ENCODE data around the gene MGP.

MGP gene

DNA sequence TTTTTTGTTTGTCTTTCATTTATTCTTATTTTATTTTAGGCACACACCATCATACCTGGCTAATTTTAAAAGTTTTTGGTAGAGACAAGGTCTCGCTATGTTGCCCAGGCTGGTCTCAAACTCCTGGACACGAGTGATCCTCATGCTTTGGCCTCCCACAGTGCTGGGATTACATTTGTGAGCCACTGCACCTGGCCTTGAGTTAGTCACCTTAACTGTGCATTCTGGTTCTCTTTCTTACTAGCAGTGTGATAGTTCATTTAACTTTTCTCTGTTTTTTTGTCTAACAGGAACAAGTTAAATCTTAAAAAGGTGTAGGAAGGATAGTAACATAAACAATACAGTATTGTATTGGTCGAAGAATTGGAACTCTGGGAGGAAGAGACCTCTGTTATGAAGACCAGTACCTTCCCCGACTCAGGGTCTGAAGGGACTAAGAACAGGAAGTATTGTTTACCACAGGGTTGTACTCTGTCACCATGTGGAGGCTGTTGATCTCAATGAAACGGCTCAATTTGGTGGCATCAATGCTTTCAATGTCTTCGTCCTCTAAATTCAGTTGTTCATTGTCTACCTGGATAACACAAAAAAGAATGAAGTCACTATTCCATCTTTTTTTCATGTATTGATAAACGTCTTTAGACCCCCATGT, 34.9 kb upstream of the MGP start:
- H3K36me3 ChIP-seq (ENCODE audit: control insufficient read depth, insufficient read depth, low read length): no peaks in the 10 kb centered on the region
- no peak overlapping the region for H3K4me3 ChIP-seq (ENCODE audit: extremely low read depth, insufficient read depth, low read length, poor library complexity, severe bottlenecking)
- no peaks in the 10 kb centered on the region for H3K4me1 ChIP-seq (ENCODE audit: control insufficient read depth, insufficient read depth, low read length, poor library complexity, severe bottlenecking)
- 86 to 90% methylated on average over 5 of the region's 7 CpGs for WGBS, 2 experiments (ENCODE audit: insufficient coverage in 2 of 2)
- H3K9me3 ChIP-seq (ENCODE audit: control insufficient read depth, low read length): no peaks in the 10 kb centered on the region
- H3K27ac ChIP-seq (ENCODE audit: low read depth, low read length, severe bottlenecking): no peak overlapping the region

DNA sequence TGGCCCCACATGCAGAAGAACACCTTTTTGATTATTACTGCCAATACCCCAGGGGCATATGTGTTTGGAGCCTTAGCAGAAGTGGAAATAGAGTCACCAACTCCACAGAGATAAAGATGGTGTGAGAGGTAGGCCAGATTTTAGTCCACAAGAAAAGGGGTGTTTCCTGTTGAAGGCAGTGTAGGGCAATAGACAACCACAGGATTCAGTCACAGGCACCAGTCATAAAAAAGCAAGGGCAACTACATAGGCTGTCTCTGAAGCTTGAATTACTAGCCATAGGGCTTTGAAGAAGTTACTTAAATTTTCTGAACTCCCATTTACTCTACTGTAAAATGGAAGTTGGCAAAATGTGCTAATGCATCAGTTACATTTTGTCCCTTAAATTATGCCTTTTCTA, 33.8 kb upstream of the MGP start:
- no peaks in the 10 kb centered on the region for H3K4me1 ChIP-seq (ENCODE audit: control insufficient read depth, insufficient read depth, low read length, poor library complexity, severe bottlenecking)
- no peaks in the 10 kb centered on the region for H3K9me3 ChIP-seq (ENCODE audit: control insufficient read depth, low read length)
- no peak overlapping the region for H3K27ac ChIP-seq (ENCODE audit: low read depth, low read length, severe bottlenecking)
- H3K4me3 ChIP-seq (ENCODE audit: extremely low read depth, insufficient read depth, low read length, poor library complexity, severe bottlenecking): no peak overlapping the region
- H3K36me3 ChIP-seq (ENCODE audit: control insufficient read depth, insufficient read depth, low read length): no peaks in the 10 kb centered on the region

DNA sequence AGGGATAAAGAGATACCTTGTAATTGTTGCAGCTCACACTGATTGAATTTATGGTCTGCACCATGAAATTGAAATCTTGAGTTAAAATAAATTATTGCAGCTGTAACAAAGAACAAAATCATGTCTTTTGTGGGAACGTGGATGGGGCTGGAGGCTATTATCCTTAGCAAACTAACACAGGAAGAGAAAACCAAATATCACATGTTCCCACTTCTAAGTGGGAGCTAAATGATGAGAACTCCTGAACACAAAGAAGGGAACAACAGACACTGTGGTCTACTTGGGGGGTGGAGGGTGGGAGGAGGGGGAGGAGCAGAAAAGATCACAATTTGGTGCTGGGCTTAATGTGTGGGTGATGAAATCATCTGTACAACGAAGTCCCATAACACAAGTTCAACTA, 30.1 kb upstream of the MGP start:
- no peaks in the 10 kb centered on the region for H3K9me3 ChIP-seq (ENCODE audit: control insufficient read depth, low read length)
- no CpG with 5 or more reads among the region's 2 CpGs for WGBS, 2 experiments (ENCODE audit: insufficient coverage in 2 of 2)
- H3K36me3 ChIP-seq (ENCODE audit: control insufficient read depth, insufficient read depth, low read length): no peaks in the 10 kb centered on the region

DNA sequence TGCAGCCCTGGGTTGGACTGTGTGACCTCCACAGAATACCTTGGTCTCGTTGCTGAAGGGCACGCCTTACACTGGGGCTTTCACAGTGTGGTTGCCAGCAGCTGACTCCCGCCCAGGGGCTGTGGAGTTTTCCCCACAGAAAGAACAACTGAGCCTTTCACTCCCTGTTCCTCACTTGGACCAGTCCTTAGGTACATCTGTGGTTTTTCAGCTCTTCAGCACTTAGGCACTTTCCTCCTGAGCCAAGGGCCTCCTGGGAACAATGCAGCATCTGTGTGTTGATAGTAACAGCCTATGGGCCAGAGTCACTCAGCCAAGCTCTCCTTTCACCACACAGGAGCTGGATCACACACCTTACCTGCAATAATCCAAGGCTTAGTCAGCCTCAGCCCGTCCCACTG, 27.7 kb upstream of the MGP start:
- Histone ChIP-seq H3K4me1 (ENCODE audit: control insufficient read depth, insufficient read depth, low read length, poor library complexity, severe bottlenecking) (peaks cover 6% of the 10 kb centered on the region), H3K9me3 (ENCODE audit: control insufficient read depth, low read length) (no peaks in the 10 kb centered on the region), H3K4me3 (ENCODE audit: extremely low read depth, insufficient read depth, low read length, poor library complexity, severe bottlenecking) (no peak overlapping the region), H3K27ac (ENCODE audit: low read depth, low read length, severe bottlenecking) (peak overlapping the region; percentile 78), H3K36me3 (ENCODE audit: control insufficient read depth, insufficient read depth, low read length) (no peaks in the 10 kb centered on the region)
- WGBS, 2 experiments (ENCODE audit: insufficient coverage in 2 of 2): 80 to 90% methylated on average over 3 to 4 of the region's 4 CpGs

More for the DNA sequence above, 30.1 kb upstream of the MGP start:
- Histone ChIP-seq H3K4me1 (ENCODE audit: control insufficient read depth, insufficient read depth, low read length, poor library complexity, severe bottlenecking) (peaks cover 3% of the 10 kb centered on the region), H3K27ac (ENCODE audit: low read depth, low read length, severe bottlenecking) (no peak overlapping the region), H3K4me3 (ENCODE audit: extremely low read depth, insufficient read depth, low read length, poor library complexity, severe bottlenecking) (no peak overlapping the region)

DNA sequence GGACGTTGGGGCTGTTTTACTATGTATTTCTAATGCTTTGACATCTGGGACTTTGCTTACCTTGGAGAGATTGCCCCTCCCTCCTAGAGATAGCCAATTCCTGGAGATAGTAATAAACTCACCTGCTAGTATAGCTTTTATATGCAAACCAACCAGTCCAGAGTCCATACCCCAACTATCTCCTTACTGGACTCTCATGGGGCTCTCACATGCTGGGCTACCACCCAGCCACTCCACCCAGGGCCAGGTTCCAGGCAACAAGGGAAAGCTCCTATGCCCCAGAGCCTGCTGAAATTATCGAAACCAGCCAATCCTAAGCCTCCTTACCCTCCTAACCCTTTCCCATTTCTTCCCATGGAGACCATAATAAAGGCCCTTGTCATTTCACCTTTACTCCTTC, 25.5 kb upstream of the MGP start:
- no peak overlapping the region for H3K27ac ChIP-seq (ENCODE audit: low read depth, low read length, severe bottlenecking)
- no peak overlapping the region for H3K4me3 ChIP-seq (ENCODE audit: extremely low read depth, insufficient read depth, low read length, poor library complexity, severe bottlenecking)
- WGBS, 2 experiments (ENCODE audit: insufficient coverage in 2 of 2): 100% methylated on average over 1 of the region's 2 CpGs
- peaks cover 6% of the 10 kb centered on the region for H3K4me1 ChIP-seq (ENCODE audit: control insufficient read depth, insufficient read depth, low read length, poor library complexity, severe bottlenecking)
- H3K9me3 ChIP-seq (ENCODE audit: control insufficient read depth, low read length): no peaks in the 10 kb centered on the region
- no peaks in the 10 kb centered on the region for H3K36me3 ChIP-seq (ENCODE audit: control insufficient read depth, insufficient read depth, low read length)

DNA sequence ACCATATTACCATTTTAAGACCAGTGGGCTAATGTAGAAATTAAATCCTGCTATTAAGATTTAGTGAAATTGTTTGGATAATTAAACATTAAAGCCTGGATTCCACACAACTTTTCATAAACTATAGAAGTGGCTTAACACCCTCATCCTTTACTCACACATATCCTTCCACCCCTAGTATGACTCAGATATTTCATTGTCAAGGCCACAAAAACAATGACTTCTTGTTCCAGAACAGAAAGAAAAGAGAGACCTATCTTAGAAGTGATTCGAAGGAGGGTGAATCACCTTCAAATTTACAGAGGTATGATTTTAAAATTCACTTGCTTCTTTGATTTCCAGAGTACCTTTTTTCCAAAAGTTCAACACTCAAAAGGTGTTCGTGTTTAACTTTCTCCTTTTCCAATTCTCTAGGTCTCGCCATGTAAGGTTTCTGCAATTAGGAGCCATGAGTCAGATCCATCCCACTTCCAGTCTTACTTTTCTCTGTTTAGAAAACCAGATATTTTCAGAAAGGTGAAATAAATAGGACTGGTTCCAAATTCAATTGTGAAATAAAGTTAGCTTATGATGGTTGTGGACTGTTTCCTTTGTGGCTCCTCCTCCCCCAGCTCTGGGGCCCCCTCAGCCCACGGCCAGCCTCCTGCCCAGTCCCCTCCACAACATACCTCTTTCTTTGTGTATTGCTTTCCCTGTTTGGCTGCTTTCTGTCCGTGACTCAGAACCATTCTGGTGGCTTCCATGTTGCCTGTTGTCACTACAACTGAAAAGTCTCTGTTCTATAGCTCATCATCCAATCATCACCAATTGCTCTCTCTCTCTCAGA, 24.6 kb upstream of the MGP start:
- Histone ChIP-seq H3K9me3 (ENCODE audit: control insufficient read depth, low read length) (no peaks in the 10 kb centered on the region), H3K4me3 (ENCODE audit: extremely low read depth, insufficient read depth, low read length, poor library complexity, severe bottlenecking) (no peak overlapping the region), H3K36me3 (ENCODE audit: control insufficient read depth, insufficient read depth, low read length) (no peaks in the 10 kb centered on the region), H3K27ac (ENCODE audit: low read depth, low read length, severe bottlenecking) (peak overlapping the region; percentile 32), H3K4me1 (ENCODE audit: control insufficient read depth, insufficient read depth, low read length, poor library complexity, severe bottlenecking) (peaks cover 6% of the 10 kb centered on the region)
- WGBS, 2 experiments (ENCODE audit: insufficient coverage in 2 of 2): 88 to 89% methylated on average over 2 to 5 of the region's 5 CpGs

DNA sequence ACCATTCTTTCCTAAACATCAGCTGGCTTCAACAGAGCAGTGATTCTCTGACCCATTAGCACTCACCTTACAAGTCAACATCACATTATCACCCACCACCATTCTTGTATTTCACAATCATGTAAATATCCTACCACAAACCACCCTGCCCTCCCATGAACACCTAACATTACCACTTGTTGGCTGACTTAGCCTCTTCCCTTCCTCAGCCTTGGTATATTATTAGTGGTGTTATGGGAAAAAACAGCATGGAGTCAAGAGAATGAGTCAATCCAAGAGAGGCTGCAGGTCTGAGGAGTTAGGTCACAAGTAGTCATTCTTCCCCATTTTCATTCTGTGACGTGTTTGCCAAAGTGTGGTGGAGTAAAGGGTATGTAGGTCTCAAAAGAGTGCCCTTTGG, 22.3 kb upstream of the MGP start:
- H3K27ac ChIP-seq (ENCODE audit: low read depth, low read length, severe bottlenecking): no peak overlapping the region
- WGBS, 2 experiments (ENCODE audit: insufficient coverage in 2 of 2): 83 to 100% methylated on average over 1 of the region's 1 CpG
- no peaks in the 10 kb centered on the region for H3K9me3 ChIP-seq (ENCODE audit: control insufficient read depth, low read length)
- H3K36me3 ChIP-seq (ENCODE audit: control insufficient read depth, insufficient read depth, low read length): no peaks in the 10 kb centered on the region
- peaks cover 4% of the 10 kb centered on the region for H3K4me1 ChIP-seq (ENCODE audit: control insufficient read depth, insufficient read depth, low read length, poor library complexity, severe bottlenecking)
- H3K4me3 ChIP-seq (ENCODE audit: extremely low read depth, insufficient read depth, low read length, poor library complexity, severe bottlenecking): no peak overlapping the region

DNA sequence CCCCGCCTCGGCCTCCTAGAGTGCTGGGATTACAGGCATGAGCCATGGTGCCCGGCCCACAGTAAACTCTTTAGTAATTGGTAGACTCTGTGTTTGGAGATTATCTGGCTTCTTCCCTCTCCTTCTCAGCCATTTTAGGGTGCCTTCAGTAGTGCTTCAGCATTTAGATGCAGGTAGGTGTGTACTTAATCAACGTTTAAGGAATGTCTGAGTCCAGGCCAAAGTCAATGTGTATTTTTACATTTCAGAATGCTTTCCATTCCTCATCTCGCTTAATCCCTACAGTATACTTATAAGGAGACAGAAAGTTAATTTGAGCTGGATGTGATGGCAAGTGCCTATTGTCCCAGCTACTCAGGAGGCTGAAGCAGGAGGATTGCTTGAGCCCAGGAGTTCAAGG, 20.5 kb upstream of the MGP start:
- Histone ChIP-seq H3K27ac (ENCODE audit: low read depth, low read length, severe bottlenecking) (no peak overlapping the region), H3K4me1 (ENCODE audit: control insufficient read depth, insufficient read depth, low read length, poor library complexity, severe bottlenecking) (peaks cover 4% of the 10 kb centered on the region), H3K4me3 (ENCODE audit: extremely low read depth, insufficient read depth, low read length, poor library complexity, severe bottlenecking) (no peak overlapping the region), H3K9me3 (ENCODE audit: control insufficient read depth, low read length) (no peaks in the 10 kb centered on the region), H3K36me3 (ENCODE audit: control insufficient read depth, insufficient read depth, low read length) (no peaks in the 10 kb centered on the region)
- WGBS, 2 experiments (ENCODE audit: insufficient coverage in 2 of 2): 100% methylated on average over 2 of the region's 5 CpGs; no CpG with 5 or more reads in 1 of the 2 experiments

DNA sequence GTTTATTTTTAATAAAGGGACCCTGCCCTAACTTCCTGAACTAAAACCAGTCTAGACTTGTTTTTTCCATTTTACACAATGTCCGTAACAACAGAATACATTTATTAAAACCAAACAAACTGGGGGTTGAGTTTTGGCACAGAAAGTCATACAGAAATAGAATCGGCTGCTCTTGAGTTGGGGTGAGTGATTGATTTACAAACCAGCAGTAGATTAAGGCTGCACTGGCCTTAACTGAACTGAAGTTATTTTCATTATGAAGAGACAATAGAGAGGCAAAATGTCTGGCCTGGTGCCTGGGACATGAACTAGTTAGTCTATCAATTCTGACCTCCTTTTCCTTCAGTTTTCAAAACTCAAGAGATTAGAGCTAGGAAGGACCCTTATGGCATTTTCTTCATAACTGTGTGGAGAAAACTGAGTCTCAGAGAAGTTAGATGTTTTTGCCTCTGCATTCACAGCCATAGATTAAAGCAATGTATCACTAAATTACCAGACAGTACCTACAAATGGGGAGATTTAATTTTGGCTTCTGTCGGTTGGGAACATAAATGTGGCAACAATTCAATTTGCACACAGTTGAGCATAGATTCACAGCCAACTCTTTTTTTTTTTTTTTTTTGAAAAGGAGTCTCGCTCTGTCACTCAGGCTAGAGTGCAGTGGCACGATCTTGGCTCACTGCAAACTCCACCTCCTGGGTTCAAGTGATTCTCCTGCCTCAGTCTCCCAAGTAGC, 19.8 kb upstream of the MGP start:
- H3K36me3 ChIP-seq (ENCODE audit: control insufficient read depth, insufficient read depth, low read length): no peaks in the 10 kb centered on the region
- 90 to 100% methylated on average over 2 to 3 of the region's 5 CpGs for WGBS, 2 experiments (ENCODE audit: insufficient coverage in 2 of 2)
- no peak overlapping the region for H3K4me3 ChIP-seq (ENCODE audit: extremely low read depth, insufficient read depth, low read length, poor library complexity, severe bottlenecking)
- H3K27ac ChIP-seq (ENCODE audit: low read depth, low read length, severe bottlenecking): no peak overlapping the region
- peaks cover 1% of the 10 kb centered on the region for H3K4me1 ChIP-seq (ENCODE audit: control insufficient read depth, insufficient read depth, low read length, poor library complexity, severe bottlenecking)
- no peaks in the 10 kb centered on the region for H3K9me3 ChIP-seq (ENCODE audit: control insufficient read depth, low read length)

DNA sequence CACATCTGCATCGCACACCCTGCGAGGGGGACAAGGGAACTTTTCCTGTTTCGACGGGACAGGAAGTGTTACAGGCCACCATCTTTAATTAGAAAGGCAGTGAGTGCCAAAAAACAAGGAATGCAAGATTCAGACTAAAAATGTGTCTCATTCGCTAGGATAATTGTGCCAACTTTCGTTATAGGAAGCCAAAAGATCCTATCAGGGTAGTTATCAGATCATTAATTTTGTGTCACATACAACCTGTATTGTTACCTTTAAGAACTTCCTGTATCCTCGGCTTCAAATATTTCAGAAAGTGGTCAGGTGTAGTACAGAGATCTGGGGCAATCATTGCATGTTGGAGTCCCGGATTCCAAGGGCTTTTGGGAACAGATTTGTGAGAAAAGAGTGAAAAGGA, 19.2 kb upstream of the MGP start:
- Histone ChIP-seq H3K9me3 (ENCODE audit: control insufficient read depth, low read length) (no peaks in the 10 kb centered on the region), H3K27ac (ENCODE audit: low read depth, low read length, severe bottlenecking) (no peak overlapping the region), H3K36me3 (ENCODE audit: control insufficient read depth, insufficient read depth, low read length) (no peaks in the 10 kb centered on the region), H3K4me1 (ENCODE audit: control insufficient read depth, insufficient read depth, low read length, poor library complexity, severe bottlenecking) (no peaks in the 10 kb centered on the region), H3K4me3 (ENCODE audit: extremely low read depth, insufficient read depth, low read length, poor library complexity, severe bottlenecking) (no peak overlapping the region)
- WGBS, 2 experiments (ENCODE audit: insufficient coverage in 2 of 2): 89 to 92% methylated on average over 6 to 8 of the region's 8 CpGs
